ENCODE results near the gene TMEM184B.
A peak's percentile ranks its signal among the peaks of the same experiment; 100 is the strongest.

TMEM184B gene

GRCh38 chr22:38228326-38228872, 44.4 kb downstream of the TMEM184B start:
- no peak for DNase-seq (ENCODE audit: low read depth in 2 of 2)

GRCh38 chr22:38226853-38227649, 45.8 kb downstream of the TMEM184B start:
- DNase-seq (ENCODE audit: low read depth in 2 of 2): no peak

- DNase-seq (ENCODE audit: low read depth in 2 of 2): no peak
These were observed 49.4 kb downstream of the TMEM184B start for GRCh38 chr22:38223289-38223960.

GRCh38 chr22:38222797-38223119, 50.1 kb downstream of the TMEM184B start:
- DNase-seq (ENCODE audit: low read depth in 2 of 2): no peak

- no peak for DNase-seq (ENCODE audit: low read depth in 2 of 2)
These were observed 50.7 kb downstream of the TMEM184B start for GRCh38 chr22:38221908-38222796.

GRCh38 chr22:38221407-38221806, 51.4 kb downstream of the TMEM184B start:
- no peak for DNase-seq (ENCODE audit: low read depth in 2 of 2)

GRCh38 chr22:38220653-38221386, 52.0 kb downstream of the TMEM184B start:
- no peak for DNase-seq (ENCODE audit: low read depth in 2 of 2)

- no peak for DNase-seq (ENCODE audit: low read depth in 2 of 2)
These were observed 52.6 kb downstream of the TMEM184B start for GRCh38 chr22:38220163-38220562.

- DNase-seq (ENCODE audit: low read depth in 2 of 2): no peak
These were observed 53.2 kb downstream of the TMEM184B start for GRCh38 chr22:38219632-38220031.

GRCh38 chr22:38218661-38219622, 53.9 kb downstream of the TMEM184B start:
- no peak for DNase-seq (ENCODE audit: low read depth in 2 of 2)

- no peak for DNase-seq (ENCODE audit: low read depth in 2 of 2)
These were observed 57.4 kb downstream of the TMEM184B start for GRCh38 chr22:38215156-38216038.

- DNase-seq (ENCODE audit: low read depth in 2 of 2): peak; percentile 38 to 47
These were observed 58.3 kb downstream of the TMEM184B start for GRCh38 chr22:38214302-38215056.

- DNase-seq (ENCODE audit: low read depth in 2 of 2): no peak
These were observed 58.9 kb downstream of the TMEM184B start for GRCh38 chr22:38213990-38214301.

GRCh38 chr22:38213319-38213989, 59.4 kb downstream of the TMEM184B start:
- DNase-seq (ENCODE audit: low read depth in 2 of 2): no peak

GRCh38 chr22:38212442-38212841, 60.4 kb downstream of the TMEM184B start:
- DNase-seq (ENCODE audit: low read depth in 2 of 2): no peak

- no peak for DNase-seq (ENCODE audit: low read depth in 2 of 2)
These were observed 61.3 kb downstream of the TMEM184B start for GRCh38 chr22:38211556-38211955.

GRCh38 chr22:38208551-38208968, 64.2 kb downstream of the TMEM184B start:
- DNase-seq (ENCODE audit: low read depth in 2 of 2): no peak

- DNase-seq (ENCODE audit: low read depth in 2 of 2): no peak
These were observed 64.8 kb downstream of the TMEM184B start for GRCh38 chr22:38207898-38208432.

Measured in stimulated activated CD8-positive, alpha-beta memory T cell treated with anti-CD3 and anti-CD28 coated beads, Interleukin-7, amount 100 ng/mL, for 1 hour (primary cell).